Left ventricle myocardium inferior (tissue), 1 donor: ENCODE measurements around the gene VGLL3. TPM values are rescaled to one million over a fixed set of nuclear protein-coding genes. Genes with fewer than 3 reads are reported as not detected.

Experiments
- DNase-seq: peaks from one replicate; pipeline ENCODE4 v3.0.0-alpha.2; 2020
- H3K27ac ChIP-seq: fragments of 200-600 bp; replicated peaks from 2 replicates; pipeline ENCODE4 v1.8.0; 2021
- H3K27me3 ChIP-seq: fragments of 200-600 bp; 2 replicates; pipeline ENCODE4 v1.8.0; 2021; ENCODE audit warnings: low read depth
- H3K36me3 ChIP-seq: fragments of 200-600 bp; 2 replicates; pipeline ENCODE4 v1.8.0; 2021
- H3K4me1 ChIP-seq: fragments of 200-600 bp; 2 replicates; pipeline ENCODE4 v1.8.0; 2021
- H3K4me3 ChIP-seq: fragments of 200-600 bp; 2 replicates; pipeline ENCODE4 v1.8.0; 2021; ENCODE audit warnings: mild to moderate bottlenecking, moderate library complexity
- H3K9me3 ChIP-seq: fragments of 200-600 bp; replicated peaks from 2 replicates; pipeline ENCODE4 v1.8.0; 2021
- intact Hi-C: fragments of 100-400 bp; cut with micrococcal nuclease; formaldehyde crosslinking; loops from one replicate; pipeline ENCODE4 v1.11.0; 2022
- long read RNA-seq: library from polyadenylated mRNA; unstranded; transcript quantifications from one replicate; pipeline ENCODE4 v2.0.0, GENCODE V29; 2021
- total RNA-seq: library from RNA; stranded (reverse); fragmentation: NEBNext Ultra II Directional; extraction: Animal tissue kit (Norgen Biotek cat#: 25700); gene quantifications from one replicate; pipeline ENCODE4 v1.2.1, GENCODE V29; 2021
- TF ChIP-seq, protein P1 (sequence below): fragments of 200-600 bp; IDR thresholded peaks from 2 replicates; pipeline ENCODE4 v1.8.0; 2021; ENCODE audit warnings: antibody characterized with exemption, mild to moderate bottlenecking, borderline replicate concordance
- donor health status: DM: no; HTN: yes; CAD: no; lungs with severe emphysema.

Gene VGLL3, protein sequence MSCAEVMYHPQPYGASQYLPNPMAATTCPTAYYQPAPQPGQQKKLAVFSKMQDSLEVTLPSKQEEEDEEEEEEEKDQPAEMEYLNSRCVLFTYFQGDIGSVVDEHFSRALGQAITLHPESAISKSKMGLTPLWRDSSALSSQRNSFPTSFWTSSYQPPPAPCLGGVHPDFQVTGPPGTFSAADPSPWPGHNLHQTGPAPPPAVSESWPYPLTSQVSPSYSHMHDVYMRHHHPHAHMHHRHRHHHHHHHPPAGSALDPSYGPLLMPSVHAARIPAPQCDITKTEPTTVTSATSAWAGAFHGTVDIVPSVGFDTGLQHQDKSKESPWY
- 4.0 TPM for total RNA-seq
- long read RNA-seq, result 0 reads

DNA sequence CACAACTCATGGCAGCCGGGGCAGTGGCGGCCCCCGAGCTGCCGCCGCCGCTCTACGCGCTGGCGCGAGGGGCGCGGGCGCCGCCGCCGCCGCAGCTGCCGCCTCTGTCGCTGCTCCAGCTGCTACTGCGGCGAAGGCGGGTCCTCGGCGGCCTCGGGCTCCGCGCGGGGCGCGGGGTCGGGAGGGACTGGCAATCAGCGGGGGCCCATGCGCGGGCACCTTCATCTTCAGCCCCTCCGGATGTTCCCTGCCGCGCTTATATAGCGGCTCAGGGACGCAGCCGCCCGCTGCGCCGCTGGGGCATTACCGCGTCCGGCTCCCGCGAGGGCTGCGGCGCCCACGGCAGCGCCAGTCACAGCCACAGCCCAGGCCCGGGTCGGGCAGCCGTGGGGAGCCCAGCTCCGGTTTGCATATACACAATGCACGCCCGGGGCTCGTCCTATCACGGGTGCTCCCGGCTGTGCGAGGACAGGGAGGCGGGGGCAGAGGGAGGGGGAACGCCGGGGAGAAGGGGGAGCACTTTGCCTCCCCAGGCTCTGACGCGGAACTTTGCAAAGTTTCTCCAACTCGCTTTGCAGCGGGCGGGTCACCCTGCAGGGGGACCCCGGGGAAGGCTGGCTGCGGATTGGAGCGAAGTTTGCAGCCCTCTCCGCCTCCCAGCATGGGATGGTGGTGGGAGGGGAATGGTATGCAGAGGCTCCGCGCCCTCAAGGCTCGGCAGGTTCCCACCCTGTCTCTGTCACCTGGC, at the start of gene VGLL3:
VGLL3 (minus strand) TSS at position 416 of the 748 bp plus-strand sequence; CDS start at position 10, 406 bp downstream.
- peak; percentile 63 for DNase-seq
- Histone ChIP-seq H3K27me3 (peaks cover 40% of the 10 kb centered on the region), H3K36me3 (no peaks in the 10 kb centered on the region), H3K9me3 (no peaks in the 10 kb centered on the region), H3K4me1 (peaks cover 16% of the 10 kb centered on the region), H3K4me3 (peak within 1 kb of the TSS; percentile 71), H3K27ac (peak within 1 kb of the TSS; percentile 83)
- intact Hi-C loops, result no loop called here
- TF ChIP-seq, protein P1, sequence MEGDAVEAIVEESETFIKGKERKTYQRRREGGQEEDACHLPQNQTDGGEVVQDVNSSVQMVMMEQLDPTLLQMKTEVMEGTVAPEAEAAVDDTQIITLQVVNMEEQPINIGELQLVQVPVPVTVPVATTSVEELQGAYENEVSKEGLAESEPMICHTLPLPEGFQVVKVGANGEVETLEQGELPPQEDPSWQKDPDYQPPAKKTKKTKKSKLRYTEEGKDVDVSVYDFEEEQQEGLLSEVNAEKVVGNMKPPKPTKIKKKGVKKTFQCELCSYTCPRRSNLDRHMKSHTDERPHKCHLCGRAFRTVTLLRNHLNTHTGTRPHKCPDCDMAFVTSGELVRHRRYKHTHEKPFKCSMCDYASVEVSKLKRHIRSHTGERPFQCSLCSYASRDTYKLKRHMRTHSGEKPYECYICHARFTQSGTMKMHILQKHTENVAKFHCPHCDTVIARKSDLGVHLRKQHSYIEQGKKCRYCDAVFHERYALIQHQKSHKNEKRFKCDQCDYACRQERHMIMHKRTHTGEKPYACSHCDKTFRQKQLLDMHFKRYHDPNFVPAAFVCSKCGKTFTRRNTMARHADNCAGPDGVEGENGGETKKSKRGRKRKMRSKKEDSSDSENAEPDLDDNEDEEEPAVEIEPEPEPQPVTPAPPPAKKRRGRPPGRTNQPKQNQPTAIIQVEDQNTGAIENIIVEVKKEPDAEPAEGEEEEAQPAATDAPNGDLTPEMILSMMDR, result peak; percentile 21

DNA sequence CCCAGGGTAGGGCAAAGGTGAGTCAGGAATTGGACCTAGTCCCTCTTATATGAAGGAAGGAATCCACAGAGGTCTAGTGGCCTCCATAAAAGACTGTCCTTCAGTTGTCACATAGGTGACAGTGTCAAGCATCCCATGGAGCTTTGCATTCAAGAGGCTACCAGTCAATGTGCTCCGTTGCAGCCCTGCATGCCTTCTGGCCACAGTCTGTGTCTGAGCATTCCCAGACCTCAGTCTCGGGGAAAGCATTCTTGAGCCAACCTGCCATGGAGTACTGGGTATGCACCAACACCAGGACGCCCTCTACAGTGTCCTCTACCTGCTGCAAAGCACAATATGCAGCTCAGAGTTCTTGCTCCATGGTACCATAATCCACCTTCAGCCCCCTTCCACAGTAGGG, 46.7 kb upstream of the VGLL3 start:
- intact Hi-C loops, result no loop called here
- no peaks in the 10 kb centered on the region for H3K9me3 ChIP-seq
- no peak overlapping the region for H3K27ac ChIP-seq
- no peaks in the 10 kb centered on the region for H3K36me3 ChIP-seq
- DNase-seq, result no peak
- no peak overlapping the region for H3K4me3 ChIP-seq
- TF ChIP-seq, protein P1, result no peak
- no peaks in the 10 kb centered on the region for H3K27me3 ChIP-seq
- H3K4me1 ChIP-seq, result no peaks in the 10 kb centered on the region

DNA sequence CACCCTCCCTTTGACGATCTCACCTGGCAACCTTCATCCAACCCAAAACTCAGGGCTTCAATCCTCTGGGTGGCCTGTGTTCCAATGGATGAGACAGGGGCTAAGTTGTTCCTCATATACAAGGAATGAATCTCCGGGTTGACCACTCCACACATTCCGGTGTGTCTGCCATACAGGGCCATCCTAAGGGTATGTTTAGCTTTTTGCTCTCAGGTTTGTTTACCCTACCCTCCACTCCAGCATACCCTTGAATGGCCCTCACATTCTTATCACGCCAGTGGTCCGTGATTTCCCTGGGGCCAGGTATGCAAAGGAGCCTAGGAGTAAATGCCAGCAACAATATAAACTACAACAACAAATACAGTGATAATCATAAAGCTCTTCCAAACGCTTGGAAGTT, 45.7 kb upstream of the VGLL3 start:
- Histone ChIP-seq H3K27me3 (no peaks in the 10 kb centered on the region), H3K27ac (no peak overlapping the region), H3K4me1 (no peaks in the 10 kb centered on the region), H3K4me3 (no peak overlapping the region), H3K9me3 (no peaks in the 10 kb centered on the region), H3K36me3 (no peaks in the 10 kb centered on the region)
- DNase-seq, result no peak
- intact Hi-C loops, result no loop called here
- TF ChIP-seq, protein P1, result no peak

DNA sequence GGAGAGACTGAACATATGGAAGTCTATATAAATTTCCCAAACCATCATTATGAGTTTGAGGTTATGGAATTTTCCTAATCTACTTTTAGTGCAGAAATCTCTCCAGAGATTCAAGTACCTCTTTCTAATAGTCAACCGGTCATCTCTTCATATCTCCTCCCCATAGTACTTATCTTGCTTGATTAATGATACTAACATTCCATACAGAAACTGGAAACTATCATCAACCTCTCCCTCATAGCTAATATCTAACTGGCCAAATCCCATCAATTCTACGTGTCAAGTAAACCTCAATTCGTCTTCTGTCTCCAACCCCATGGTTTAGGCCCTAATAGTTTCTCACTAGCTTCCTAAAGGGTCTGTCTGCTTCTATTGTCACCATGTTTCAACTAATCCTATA, 44.4 kb upstream of the VGLL3 start:
- Histone ChIP-seq H3K4me3 (no peak overlapping the region), H3K27ac (no peak overlapping the region), H3K9me3 (no peaks in the 10 kb centered on the region), H3K4me1 (no peaks in the 10 kb centered on the region), H3K27me3 (no peaks in the 10 kb centered on the region), H3K36me3 (no peaks in the 10 kb centered on the region)
- TF ChIP-seq, protein P1, result no peak
- intact Hi-C loops, result no loop called here
- DNase-seq, result no peak

DNA sequence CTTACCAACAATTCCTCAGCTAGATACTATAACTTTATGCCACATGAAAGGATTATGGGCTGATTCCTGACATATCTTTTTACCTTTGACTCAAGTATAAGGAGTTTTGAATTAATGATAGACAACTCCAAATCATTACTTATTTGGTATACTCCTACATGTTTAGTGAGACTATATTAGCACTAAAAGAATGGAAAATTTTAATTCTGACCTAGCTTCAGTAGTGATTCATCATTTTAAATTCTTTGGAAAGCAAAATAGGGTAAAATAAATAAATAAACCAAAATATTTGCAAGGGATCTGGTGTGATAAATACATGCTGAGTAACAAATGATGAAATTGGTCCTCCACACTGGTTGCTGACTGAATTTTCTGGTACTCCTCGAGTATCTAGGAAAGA, 42.3 kb upstream of the VGLL3 start:
- Histone ChIP-seq H3K9me3 (no peaks in the 10 kb centered on the region), H3K27ac (no peak overlapping the region), H3K27me3 (no peaks in the 10 kb centered on the region), H3K4me1 (no peaks in the 10 kb centered on the region), H3K36me3 (no peaks in the 10 kb centered on the region), H3K4me3 (no peak overlapping the region)
- no peak for DNase-seq
- intact Hi-C loops, result no loop called here
- TF ChIP-seq, protein P1, result no peak
